ENCODE data around the gene NSMF.
A peak's percentile ranks its signal among the peaks of the same experiment; 100 is the strongest.
"Not testable (repeated sequence)": the region's sequence is repeated elsewhere in the genome, so short reads cannot be mapped to it uniquely, and the experiment has no call there.

NSMF gene

GRCh38 chr9:137412431-137412830 lies 46.7 kb downstream of the NSMF start:
- in situ Hi-C loops (cut with HindIII; ENCODE audit: low pct_ligation_motif_present, low sequenced_read_pairs), result no loop called here
- DNase-seq, result peak; percentile 47
- no peak overlapping the region for H3K4me3 ChIP-seq (ENCODE audit: low read depth, low read length)
- no peaks in the 10 kb centered on the region for H3K27me3 ChIP-seq (replicated peaks)
- TF ChIP-seq, protein P1, sequence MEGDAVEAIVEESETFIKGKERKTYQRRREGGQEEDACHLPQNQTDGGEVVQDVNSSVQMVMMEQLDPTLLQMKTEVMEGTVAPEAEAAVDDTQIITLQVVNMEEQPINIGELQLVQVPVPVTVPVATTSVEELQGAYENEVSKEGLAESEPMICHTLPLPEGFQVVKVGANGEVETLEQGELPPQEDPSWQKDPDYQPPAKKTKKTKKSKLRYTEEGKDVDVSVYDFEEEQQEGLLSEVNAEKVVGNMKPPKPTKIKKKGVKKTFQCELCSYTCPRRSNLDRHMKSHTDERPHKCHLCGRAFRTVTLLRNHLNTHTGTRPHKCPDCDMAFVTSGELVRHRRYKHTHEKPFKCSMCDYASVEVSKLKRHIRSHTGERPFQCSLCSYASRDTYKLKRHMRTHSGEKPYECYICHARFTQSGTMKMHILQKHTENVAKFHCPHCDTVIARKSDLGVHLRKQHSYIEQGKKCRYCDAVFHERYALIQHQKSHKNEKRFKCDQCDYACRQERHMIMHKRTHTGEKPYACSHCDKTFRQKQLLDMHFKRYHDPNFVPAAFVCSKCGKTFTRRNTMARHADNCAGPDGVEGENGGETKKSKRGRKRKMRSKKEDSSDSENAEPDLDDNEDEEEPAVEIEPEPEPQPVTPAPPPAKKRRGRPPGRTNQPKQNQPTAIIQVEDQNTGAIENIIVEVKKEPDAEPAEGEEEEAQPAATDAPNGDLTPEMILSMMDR (IDR thresholded peaks at IDR 0.05; ENCODE audit: low read depth, low read length, missing control alignments), result no peak
- no peaks in the 10 kb centered on the region for H3K36me3 ChIP-seq (replicated peaks)
- peak overlapping the region; percentile 54 for H3K27ac ChIP-seq

DNA sequence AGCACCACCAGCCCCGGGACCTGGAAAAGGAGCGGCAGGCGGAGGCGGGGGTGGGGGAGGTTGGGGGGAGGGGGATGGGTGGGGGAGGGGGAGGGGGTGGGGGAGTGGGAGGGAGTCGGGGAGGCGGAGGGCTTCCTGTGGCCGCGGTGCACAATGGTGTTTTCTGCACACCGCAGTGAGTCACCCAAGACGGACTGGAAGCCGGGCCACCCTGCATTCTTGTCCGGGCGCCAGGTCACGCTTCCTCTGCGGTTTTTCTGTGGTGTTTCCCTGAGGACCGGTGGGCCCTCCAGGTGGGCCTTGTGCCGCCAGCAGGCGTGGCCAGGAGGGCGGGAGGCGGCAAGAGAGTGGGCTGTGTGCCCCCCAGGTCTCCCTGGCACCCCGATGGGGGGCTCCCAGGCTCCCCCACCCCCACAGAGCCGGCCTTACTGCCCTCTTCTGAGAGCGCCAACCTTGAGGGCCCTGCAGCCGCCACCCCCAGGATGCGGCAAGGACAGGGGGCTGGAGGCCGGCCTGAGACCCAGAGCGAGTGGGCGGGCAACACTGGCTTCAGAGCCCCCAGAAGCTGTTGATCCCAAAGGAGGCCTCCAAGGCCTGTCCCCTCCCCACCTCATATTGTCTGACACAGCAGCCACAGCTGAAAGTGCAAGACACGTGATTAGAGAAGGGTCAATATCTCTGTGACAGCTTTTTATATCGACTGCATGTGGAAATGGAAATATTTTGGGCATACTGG lies 47.3 kb downstream of the NSMF start:
- in situ Hi-C loops (cut with HindIII; ENCODE audit: low pct_ligation_motif_present, low sequenced_read_pairs), result no loop called here
- TF ChIP-seq, protein P1 (IDR thresholded peaks at IDR 0.05; ENCODE audit: low read depth, low read length, missing control alignments), result no peak
- Histone ChIP-seq H3K27ac (peak overlapping the region; percentile 54), H3K27me3 (replicated peaks) (no peaks in the 10 kb centered on the region), H3K4me3 (ENCODE audit: low read depth, low read length) (peak overlapping the region; percentile 17), H3K36me3 (replicated peaks) (no peaks in the 10 kb centered on the region)
- peak; percentile 90 for DNase-seq

DNA sequence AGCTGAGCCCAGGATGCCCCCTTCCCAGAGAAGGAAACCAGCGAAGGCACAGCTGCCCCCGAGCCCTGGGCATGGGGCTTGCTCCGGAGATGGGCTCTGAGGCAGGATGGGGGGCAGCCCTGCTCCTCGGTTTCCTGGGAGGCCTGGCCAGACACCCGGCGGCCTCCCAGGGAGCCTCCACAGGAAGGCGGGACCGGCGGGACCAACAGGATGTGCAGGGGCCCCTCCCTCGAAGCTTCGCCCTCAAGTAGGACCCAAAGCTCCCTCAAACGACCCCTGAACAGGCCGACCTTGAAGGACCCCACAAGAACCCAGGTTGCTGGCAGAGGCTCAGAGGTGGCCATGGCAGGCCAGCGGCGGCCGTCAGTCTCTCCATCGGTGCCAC lies 47.9 kb downstream of the NSMF start:
- no peaks in the 10 kb centered on the region for H3K36me3 ChIP-seq (replicated peaks)
- TF ChIP-seq, protein P1 (IDR thresholded peaks at IDR 0.05; ENCODE audit: low read depth, low read length, missing control alignments), result no peak
- no peak overlapping the region for H3K27ac ChIP-seq
- no peaks in the 10 kb centered on the region for H3K27me3 ChIP-seq (replicated peaks)
- in situ Hi-C loops (cut with HindIII; ENCODE audit: low pct_ligation_motif_present, low sequenced_read_pairs), result no loop called here
- peak overlapping the region; percentile 17 for H3K4me3 ChIP-seq (ENCODE audit: low read depth, low read length)
- no peak for DNase-seq

- Histone ChIP-seq H3K36me3 (replicated peaks) (no peaks in the 10 kb centered on the region), H3K4me3 (ENCODE audit: low read depth, low read length) (no peak overlapping the region), H3K27ac (no peak overlapping the region), H3K27me3 (replicated peaks) (no peaks in the 10 kb centered on the region)
- TF ChIP-seq, protein P1 (IDR thresholded peaks at IDR 0.05; ENCODE audit: low read depth, low read length, missing control alignments), result no peak
- in situ Hi-C loops (cut with HindIII; ENCODE audit: low pct_ligation_motif_present, low sequenced_read_pairs), result no loop called here
- no peak for DNase-seq
These were observed 48.3 kb downstream of the NSMF start for GRCh38 chr9:137410891-137411249.

- H3K27me3 ChIP-seq (replicated peaks); in situ Hi-C loops (cut with HindIII; ENCODE audit: low pct_ligation_motif_present, low sequenced_read_pairs); H3K36me3 ChIP-seq (replicated peaks); H3K27ac ChIP-seq; H3K4me3 ChIP-seq (ENCODE audit: low read depth, low read length); DNase-seq: not testable (repeated sequence)
These were observed 48.8 kb downstream of the NSMF start for GRCh38 chr9:137410236-137410890.

DNA sequence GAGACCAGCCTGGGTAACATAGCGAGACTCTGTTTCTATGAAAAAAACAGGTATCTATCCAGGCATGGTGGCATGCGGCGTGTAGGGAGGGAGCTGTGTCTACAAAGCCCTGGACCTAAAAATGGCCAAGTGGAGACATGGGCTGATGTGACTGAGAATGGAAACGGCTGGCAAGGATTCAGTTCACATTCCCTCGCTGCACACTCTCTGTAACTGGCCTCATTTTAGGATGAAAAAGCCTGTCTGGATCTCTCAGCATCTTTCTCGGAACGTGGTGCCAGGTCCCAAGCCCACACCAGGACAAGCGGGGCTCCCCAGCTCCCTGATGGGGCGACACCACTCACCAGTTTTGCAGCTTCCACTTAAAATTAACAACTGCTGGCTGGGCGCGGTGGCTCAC lies 49.6 kb downstream of the NSMF start:
- in situ Hi-C loops (cut with HindIII; ENCODE audit: low pct_ligation_motif_present, low sequenced_read_pairs), result no loop called here
- H3K4me3 ChIP-seq (ENCODE audit: low read depth, low read length), result no peak overlapping the region
- TF ChIP-seq, protein P1 (IDR thresholded peaks at IDR 0.05; ENCODE audit: low read depth, low read length, missing control alignments), result no peak
- no peaks in the 10 kb centered on the region for H3K36me3 ChIP-seq (replicated peaks)
- no peaks in the 10 kb centered on the region for H3K27me3 ChIP-seq (replicated peaks)
- DNase-seq, result no peak
- H3K27ac ChIP-seq, result no peak overlapping the region
